Measurements from ENCODE around the gene SMARCAD1. TPM values are rescaled to one million over a fixed set of nuclear protein-coding genes. Genes with fewer than 3 reads are reported as not detected.
A peak's percentile ranks its signal among the peaks of the same experiment; 100 is the strongest.

Gene SMARCAD1, protein sequence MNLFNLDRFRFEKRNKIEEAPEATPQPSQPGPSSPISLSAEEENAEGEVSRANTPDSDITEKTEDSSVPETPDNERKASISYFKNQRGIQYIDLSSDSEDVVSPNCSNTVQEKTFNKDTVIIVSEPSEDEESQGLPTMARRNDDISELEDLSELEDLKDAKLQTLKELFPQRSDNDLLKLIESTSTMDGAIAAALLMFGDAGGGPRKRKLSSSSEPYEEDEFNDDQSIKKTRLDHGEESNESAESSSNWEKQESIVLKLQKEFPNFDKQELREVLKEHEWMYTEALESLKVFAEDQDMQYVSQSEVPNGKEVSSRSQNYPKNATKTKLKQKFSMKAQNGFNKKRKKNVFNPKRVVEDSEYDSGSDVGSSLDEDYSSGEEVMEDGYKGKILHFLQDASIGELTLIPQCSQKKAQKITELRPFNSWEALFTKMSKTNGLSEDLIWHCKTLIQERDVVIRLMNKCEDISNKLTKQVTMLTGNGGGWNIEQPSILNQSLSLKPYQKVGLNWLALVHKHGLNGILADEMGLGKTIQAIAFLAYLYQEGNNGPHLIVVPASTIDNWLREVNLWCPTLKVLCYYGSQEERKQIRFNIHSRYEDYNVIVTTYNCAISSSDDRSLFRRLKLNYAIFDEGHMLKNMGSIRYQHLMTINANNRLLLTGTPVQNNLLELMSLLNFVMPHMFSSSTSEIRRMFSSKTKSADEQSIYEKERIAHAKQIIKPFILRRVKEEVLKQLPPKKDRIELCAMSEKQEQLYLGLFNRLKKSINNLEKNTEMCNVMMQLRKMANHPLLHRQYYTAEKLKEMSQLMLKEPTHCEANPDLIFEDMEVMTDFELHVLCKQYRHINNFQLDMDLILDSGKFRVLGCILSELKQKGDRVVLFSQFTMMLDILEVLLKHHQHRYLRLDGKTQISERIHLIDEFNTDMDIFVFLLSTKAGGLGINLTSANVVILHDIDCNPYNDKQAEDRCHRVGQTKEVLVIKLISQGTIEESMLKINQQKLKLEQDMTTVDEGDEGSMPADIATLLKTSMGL
- polyA plus RNA-seq (ENCODE audit: insufficient read length in 4 of 4) = 10 to 100 TPM; 52.5 to 70.8 (median 60.1) TPM

- peak; percentile 92 to 98 (median 96) for DNase-seq (ENCODE audit: low read depth in 4 of 4, low spot score in 3 of 4)
Observed at GRCh38 chr4:94207469-94208224, at the start of gene SMARCAD1. Gene SMARCAD1, plus strand, starts transcription at chr4:94207865. Its CDS starts 530 bp downstream, at chr4:94208395.

GRCh38 chr4:94158883-94159282 lies 48.8 kb upstream of the SMARCAD1 start:
- no peak for DNase-seq (ENCODE audit: low read depth in 4 of 4, low spot score in 3 of 4)

GRCh38 chr4:94159790-94160189 lies 47.9 kb upstream of the SMARCAD1 start:
- no peak for DNase-seq (ENCODE audit: low read depth in 4 of 4, low spot score in 3 of 4)

DNA sequence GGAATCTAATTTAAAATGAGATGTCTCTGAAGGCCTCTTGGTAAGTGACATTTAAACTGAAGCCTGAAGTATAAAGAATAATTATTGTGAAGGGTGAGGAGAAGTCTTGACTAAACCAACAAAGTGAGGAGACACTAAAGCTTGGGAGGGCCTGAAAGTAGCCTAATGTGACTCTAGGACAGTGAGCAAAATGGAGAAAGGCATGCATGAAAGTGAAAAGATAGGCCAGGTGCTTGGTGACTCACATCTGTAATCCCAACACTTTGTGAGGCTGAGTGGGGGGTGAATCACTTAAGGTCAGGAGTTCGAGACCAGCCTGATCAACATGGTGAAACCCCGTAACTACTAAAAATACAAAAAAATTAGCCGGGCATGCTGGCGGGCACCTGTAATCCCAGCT lies 46.9 kb upstream of the SMARCAD1 start:
- no peak for DNase-seq (ENCODE audit: low read depth in 4 of 4, low spot score in 3 of 4)

- DNase-seq (ENCODE audit: low read depth in 4 of 4, low spot score in 3 of 4) = no peak
Observed at GRCh38 chr4:94165256-94165655, 42.4 kb upstream of the SMARCAD1 start.

DNA sequence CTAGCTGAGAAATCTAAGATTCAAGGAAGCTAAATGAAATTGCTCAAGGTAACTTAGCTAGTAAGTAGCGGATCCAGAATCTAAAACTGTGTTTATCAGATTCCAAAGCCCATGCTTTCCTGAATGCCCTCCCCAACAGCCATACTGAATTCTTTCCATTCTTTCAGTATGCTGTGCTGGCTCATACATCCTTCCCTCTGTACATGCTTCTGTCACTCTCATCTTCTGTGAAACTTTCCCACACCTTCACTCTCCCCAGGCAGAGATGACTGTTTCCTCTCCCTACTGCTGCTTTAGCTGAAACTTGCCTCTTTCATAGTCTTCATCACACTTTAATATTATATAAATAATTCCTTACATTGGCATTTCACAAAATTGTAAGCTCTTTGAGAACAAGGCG lies 39.3 kb upstream of the SMARCAD1 start:
- no peak for DNase-seq (ENCODE audit: low read depth in 4 of 4, low spot score in 3 of 4)

DNA sequence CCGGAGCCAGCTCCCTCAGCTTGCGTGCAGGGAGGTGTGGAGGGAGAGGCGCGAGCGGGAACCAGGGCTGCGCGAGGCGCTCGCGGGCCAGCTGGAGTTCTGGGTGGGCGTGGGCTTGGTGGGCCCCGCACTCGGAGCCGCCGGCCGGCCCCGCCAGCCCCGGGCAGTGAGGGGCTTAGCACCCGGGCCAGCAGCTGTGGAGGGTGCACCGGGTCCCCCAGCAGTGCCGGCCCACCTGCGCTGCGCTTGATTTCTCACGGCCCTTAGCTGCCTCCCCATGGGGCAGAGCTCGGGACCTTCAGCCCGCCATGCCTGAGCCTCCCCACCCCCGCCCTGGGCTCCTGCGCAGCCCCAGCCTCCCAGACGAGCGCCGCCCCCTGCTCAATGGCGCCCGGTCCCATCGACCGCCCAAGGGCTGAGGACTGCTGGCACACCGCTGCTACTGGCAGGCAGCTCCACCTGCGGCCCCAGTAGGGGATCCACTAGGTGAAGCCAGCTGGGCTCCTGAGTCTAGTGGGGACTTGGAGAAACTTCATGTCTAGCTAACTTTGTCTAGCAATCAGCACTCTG lies 37.8 kb upstream of the SMARCAD1 start:
- DNase-seq (ENCODE audit: low read depth in 4 of 4, low spot score in 3 of 4) = no peak

DNA sequence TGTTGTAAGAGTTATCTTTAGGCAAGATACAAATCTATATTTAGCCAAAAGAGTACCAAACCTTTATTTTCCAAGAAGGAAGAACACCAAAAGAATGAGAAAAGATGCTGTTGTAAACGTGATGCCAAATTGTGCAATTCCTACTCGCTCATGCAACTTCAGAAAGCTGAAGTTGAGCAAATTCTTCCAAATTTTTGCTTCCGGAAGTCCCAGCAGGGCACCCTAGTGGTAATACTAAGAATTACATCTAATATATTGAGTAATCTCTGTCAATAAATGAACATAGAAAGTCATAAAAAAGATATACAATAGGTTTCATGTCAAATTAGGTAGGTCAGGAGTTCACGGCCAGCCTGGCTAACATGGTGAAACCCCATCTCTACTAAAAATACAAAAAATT lies 36.0 kb upstream of the SMARCAD1 start:
- no peak for DNase-seq (ENCODE audit: low read depth in 4 of 4, low spot score in 3 of 4)

GRCh38 chr4:94175553-94176261 lies 32.0 kb upstream of the SMARCAD1 start:
- DNase-seq (ENCODE audit: low read depth in 4 of 4, low spot score in 3 of 4) = no peak

GRCh38 chr4:94177822-94178221 lies 29.8 kb upstream of the SMARCAD1 start:
- DNase-seq (ENCODE audit: low read depth in 4 of 4, low spot score in 3 of 4) = no peak

DNA sequence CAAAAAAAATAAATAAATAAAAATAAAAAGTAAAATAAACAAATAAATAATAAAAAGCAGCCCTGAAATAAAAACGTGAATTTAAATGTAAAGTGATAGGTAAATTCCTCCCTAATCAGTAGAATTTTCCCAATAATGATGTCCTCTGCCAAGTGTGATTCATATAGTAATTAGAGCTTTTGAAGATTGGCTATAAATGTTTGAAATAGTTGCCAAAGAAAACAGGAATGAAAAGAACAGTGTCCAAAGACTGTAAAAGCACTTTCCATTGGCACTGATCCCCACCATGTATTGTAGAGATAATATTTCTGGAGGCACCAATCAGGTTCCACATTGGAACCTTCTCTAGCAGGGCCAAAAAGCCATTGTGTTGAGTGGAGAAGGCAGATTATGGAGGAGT lies 25.9 kb upstream of the SMARCAD1 start:
- no peak for DNase-seq (ENCODE audit: low read depth in 4 of 4, low spot score in 3 of 4)

DNA sequence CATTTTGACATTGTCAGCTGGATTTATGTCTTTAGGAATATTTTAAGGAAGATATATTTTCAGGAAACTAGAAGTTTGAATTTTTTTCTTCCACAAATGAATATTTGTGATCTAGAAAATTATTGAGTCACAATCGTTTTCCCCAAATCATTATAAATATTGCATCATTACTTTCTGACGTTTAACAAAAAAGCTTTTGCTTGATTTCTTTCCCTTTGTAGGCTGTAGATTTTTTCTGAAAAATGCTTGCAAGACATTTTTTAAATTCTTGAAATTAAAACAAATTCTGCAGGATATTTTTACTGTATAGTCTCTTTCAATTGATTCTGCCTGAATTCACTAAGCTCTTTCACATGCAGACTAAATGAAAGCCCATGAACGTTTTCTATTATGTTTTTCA lies 4.9 kb upstream of the SMARCAD1 start:
- no peak for DNase-seq (ENCODE audit: low read depth in 4 of 4, low spot score in 3 of 4)

DNA sequence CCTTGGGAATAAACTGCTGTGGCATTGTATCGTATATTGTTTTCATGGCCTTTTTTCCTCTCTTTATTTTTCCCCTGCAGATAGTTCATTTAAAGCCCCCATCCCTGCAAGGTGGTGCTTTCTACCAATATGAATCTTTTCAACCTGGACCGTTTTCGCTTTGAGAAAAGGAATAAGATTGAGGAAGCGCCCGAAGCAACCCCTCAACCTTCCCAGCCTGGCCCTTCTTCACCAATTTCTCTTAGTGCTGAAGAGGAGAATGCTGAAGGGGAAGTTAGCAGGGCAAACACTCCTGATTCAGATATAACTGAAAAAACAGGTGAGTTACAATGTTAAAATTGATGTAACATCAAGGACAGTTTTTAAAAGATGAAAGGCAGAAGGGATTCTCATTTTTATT lies 601 bp downstream of the SMARCAD1 start:
- DNase-seq (ENCODE audit: low read depth in 4 of 4, low spot score in 3 of 4) = no peak

- no peak for DNase-seq (ENCODE audit: low read depth in 4 of 4, low spot score in 3 of 4)
Observed at GRCh38 chr4:94208918-94209317, 1.3 kb downstream of the SMARCAD1 start.

DNA sequence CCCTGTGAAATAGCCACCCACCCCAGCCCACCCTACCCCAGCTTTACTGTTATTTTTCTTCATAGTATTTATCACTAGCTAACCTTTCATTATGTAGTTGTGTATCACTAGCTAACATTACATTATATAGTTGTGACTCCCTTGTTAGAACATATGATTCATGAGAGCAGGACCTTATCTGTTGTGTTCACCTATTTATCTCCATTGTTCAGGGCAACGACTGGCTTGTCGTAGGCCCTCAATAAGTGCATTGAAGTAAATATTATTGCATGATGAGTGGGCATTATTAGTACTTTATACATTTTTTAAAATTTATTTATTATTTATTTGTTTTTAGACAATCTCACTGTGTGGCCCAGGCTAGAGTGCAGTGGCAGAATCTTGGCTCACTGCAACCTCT lies 4.2 kb downstream of the SMARCAD1 start:
- DNase-seq (ENCODE audit: low read depth in 4 of 4, low spot score in 3 of 4) = no peak

DNA sequence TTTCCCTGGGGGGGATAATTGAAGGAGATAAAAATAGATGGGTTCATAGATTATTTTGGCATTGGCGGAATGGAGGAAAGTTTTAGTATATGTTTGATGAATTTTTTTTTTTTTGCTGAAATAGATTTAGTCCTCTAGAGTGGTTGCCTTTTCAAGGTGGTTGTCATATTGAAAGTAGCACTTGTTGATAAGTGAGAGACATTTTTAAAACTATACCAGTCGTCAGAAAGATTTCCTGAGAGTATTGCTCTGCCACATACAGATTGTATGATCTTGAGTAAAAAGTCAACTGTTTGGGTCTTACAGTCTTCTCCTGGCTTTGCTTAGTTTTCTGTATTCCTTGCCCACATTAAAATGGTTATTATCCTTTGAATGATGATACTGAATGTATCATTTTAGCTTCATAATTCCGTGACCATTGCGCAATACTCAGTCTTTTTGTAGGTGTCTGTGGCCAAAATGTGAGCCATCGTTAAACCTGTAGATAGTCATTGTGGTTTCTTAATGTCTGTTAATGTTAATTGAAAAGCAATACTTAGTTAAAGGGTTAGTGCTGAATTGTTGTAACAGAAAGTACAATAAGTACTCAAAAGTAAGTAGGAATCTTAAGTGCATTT lies 7.1 kb downstream of the SMARCAD1 start:
- DNase-seq (ENCODE audit: low read depth in 4 of 4, low spot score in 3 of 4) = no peak

DNA sequence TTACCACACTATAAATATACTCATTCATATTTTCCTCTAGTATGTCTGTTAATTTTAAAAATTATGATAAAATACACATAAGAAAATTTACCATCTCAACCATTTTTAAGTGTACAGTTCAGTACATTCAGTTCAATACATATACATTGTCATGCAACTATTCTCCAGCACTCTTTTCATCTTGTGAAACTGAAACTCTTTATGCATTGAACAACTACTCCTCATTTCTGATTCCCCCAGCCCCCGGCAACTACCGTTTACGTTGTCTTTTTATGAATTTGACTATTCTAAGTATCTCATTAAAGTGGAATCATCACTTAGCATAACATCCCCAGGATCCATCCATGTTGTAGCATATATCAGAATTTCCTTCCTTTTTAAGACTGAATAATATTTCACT lies 8.7 kb downstream of the SMARCAD1 start:
- no peak for DNase-seq (ENCODE audit: low read depth in 4 of 4, low spot score in 3 of 4)

- DNase-seq (ENCODE audit: low read depth in 4 of 4, low spot score in 3 of 4) = no peak
Observed at GRCh38 chr4:94219402-94219801, 11.7 kb downstream of the SMARCAD1 start.

DNA sequence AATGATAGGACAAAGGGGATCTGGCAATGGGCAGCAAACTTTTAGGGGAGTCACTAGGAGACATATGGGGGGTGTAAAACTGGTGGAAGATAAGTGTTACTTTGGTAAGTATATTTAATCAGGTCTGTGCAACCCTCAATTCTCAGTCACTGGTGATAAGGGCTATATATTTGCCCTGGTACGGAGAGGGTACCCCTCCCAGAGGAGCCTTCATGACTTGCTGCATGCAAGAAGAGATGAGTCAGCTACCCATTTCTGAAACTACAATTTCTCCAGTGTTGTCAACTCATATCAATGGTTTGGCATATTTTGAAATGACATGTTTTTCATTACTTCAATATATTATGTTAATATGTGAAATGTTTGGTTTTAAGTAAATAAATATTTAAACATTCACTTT lies 14.3 kb downstream of the SMARCAD1 start:
- no peak for DNase-seq (ENCODE audit: low read depth in 4 of 4, low spot score in 3 of 4)

All from left renal pelvis (tissue), 4 donors.